Measurements from ENCODE around the gene TESK1. TPM values are rescaled to one million over a fixed set of nuclear protein-coding genes. Genes with fewer than 3 reads are reported as not detected.

Gene TESK1
- total RNA-seq, 1 experiment from 2014 or later, result 31.9 TPM

DNA sequence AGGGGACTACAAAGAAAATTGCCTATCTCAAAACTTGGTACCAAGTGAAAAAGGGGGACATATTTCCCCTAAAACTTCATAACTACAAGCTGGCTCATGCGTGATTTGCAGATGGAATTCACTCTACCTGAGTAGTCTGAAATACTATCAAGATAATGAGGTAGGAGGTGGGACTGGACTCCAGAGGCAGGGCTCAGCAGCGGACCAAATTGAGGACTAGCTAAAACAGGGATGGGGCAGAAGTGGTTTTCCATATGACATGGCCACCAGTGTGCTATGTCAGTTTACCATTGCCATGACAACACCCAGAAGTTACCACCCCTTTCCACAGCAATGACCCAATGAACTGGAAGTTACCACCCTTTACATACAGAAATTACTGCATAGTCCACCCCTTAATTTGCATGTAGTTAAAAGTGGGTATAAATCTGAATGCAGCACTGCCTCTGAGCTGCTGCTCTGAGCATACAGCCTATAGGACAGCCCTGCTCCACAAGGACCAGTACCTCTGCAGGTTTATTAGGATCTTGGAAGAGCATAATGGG lies 30.4 kb upstream of the TESK1 start:
- Histone ChIP-seq H3K4me1 (ENCODE audit: insufficient read depth, low read length, poor library complexity, severe bottlenecking) (no peaks in the 10 kb centered on the region), H3K4me3 (ENCODE audit: low read depth, low read length, poor library complexity, severe bottlenecking) (no peak overlapping the region), H3K9me3 (ENCODE audit: low read depth, low read length, poor library complexity, severe bottlenecking) (no peaks in the 10 kb centered on the region), H3K27me3 (replicated peaks; ENCODE audit: insufficient read depth, low read depth, low read length, poor library complexity) (no peaks in the 10 kb centered on the region), H3K36me3 (ENCODE audit: insufficient read depth, low read length, poor library complexity, severe bottlenecking) (no peaks in the 10 kb centered on the region), H3K27ac (ENCODE audit: low read depth, low read length, poor library complexity, severe bottlenecking) (no peak overlapping the region)
- CTCF ChIA-PET, result no interaction called here
- BruUV-seq (replicated peaks), result no TSS peak
- DNase-seq (ENCODE audit: low spot score), result no peak
- TF ChIP-seq CTCF (conservative IDR thresholded peaks at IDR 0.05; ENCODE audit: low read depth, low read length) (no peak), EZH2 (IDR thresholded peaks at IDR 0.05; ENCODE audit: borderline replicate concordance, low read depth, low read length, poor library complexity, severe bottlenecking) (no peak)
- POLR2A ChIA-PET (ENCODE audit: low non-redundant PET), result no interaction called here
- intact Hi-C loops (cut with micrococcal nuclease; ENCODE audit: unreplicated experiment), result no loop called here

DNA sequence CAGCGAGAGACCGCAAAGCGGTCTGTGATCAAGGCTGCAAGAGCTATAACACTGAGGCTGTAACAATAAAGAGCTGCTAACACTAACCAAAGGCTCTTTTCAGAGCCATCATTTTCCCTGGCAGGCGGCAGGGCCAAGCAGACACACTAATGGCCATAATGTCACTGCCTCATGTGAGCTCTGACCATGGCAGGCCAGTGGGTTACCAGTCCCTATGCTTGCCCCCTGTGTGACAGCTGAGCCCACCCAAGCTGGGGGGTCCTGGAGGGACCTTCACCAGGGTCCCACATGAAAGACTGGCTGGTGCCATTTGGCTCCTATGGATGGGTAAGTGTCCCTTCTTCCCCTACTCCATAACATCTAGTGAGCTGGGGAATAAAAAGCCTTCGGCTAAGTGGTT lies 29.6 kb upstream of the TESK1 start:
- POLR2A ChIA-PET (ENCODE audit: low non-redundant PET), result no interaction called here
- Histone ChIP-seq H3K27me3 (replicated peaks; ENCODE audit: insufficient read depth, low read depth, low read length, poor library complexity) (no peaks in the 10 kb centered on the region), H3K9me3 (ENCODE audit: low read depth, low read length, poor library complexity, severe bottlenecking) (no peaks in the 10 kb centered on the region), H3K4me3 (ENCODE audit: low read depth, low read length, poor library complexity, severe bottlenecking) (no peak overlapping the region), H3K27ac (ENCODE audit: low read depth, low read length, poor library complexity, severe bottlenecking) (no peak overlapping the region), H3K4me1 (ENCODE audit: insufficient read depth, low read length, poor library complexity, severe bottlenecking) (no peaks in the 10 kb centered on the region), H3K36me3 (ENCODE audit: insufficient read depth, low read length, poor library complexity, severe bottlenecking) (no peaks in the 10 kb centered on the region)
- no peak for TF ChIP-seq CTCF (conservative IDR thresholded peaks at IDR 0.05; ENCODE audit: low read depth, low read length)
- no peak for TF ChIP-seq EZH2 (IDR thresholded peaks at IDR 0.05; ENCODE audit: borderline replicate concordance, low read depth, low read length, poor library complexity, severe bottlenecking)
- intact Hi-C loops (cut with micrococcal nuclease; ENCODE audit: unreplicated experiment), result no loop called here
- DNase-seq (ENCODE audit: low spot score), result no peak
- BruUV-seq (replicated peaks), result no TSS peak
- CTCF ChIA-PET, result no interaction called here

GRCh38 chr9:35577486-35577885 lies 27.6 kb upstream of the TESK1 start:
- no peak overlapping the region for H3K27ac ChIP-seq (ENCODE audit: low read depth, low read length, poor library complexity, severe bottlenecking)
- no peaks in the 10 kb centered on the region for H3K36me3 ChIP-seq (ENCODE audit: insufficient read depth, low read length, poor library complexity, severe bottlenecking)
- POLR2A ChIA-PET (ENCODE audit: low non-redundant PET), result interaction anchor here (0.6 kb wide), 1 partner anchor 474 kb away, joined by 5 read pairs; no protein-coding TSS in a partner anchor
- no TSS peak for BruUV-seq (replicated peaks)
- no peaks in the 10 kb centered on the region for H3K4me1 ChIP-seq (ENCODE audit: insufficient read depth, low read length, poor library complexity, severe bottlenecking)
- TF ChIP-seq CTCF (conservative IDR thresholded peaks at IDR 0.05; ENCODE audit: low read depth, low read length), result no peak
- no peak for TF ChIP-seq EZH2 (IDR thresholded peaks at IDR 0.05; ENCODE audit: borderline replicate concordance, low read depth, low read length, poor library complexity, severe bottlenecking)
- intact Hi-C loops (cut with micrococcal nuclease; ENCODE audit: unreplicated experiment), result no loop called here
- H3K4me3 ChIP-seq (ENCODE audit: low read depth, low read length, poor library complexity, severe bottlenecking), result no peak overlapping the region
- CTCF ChIA-PET, result no interaction called here
- H3K9me3 ChIP-seq (ENCODE audit: low read depth, low read length, poor library complexity, severe bottlenecking), result no peaks in the 10 kb centered on the region
- DNase-seq (ENCODE audit: low spot score), result no peak
- no peaks in the 10 kb centered on the region for H3K27me3 ChIP-seq (replicated peaks; ENCODE audit: insufficient read depth, low read depth, low read length, poor library complexity)
